T-helper 1 cell treated with Interleukin-12 subunit alpha and Interleukin-12 subunit beta and Interleukin-4 antibody, amounts not matched to agents 30 ng/mL and 1 ng/mL, for 36 hours (primary cell): ENCODE data around the gene RUVBL2. TPM values are rescaled to one million over a fixed set of nuclear protein-coding genes. Genes with fewer than 3 reads are reported as not detected.

Source experiments
- intact Hi-C: fragments of 100-400 bp; cut with micrococcal nuclease; formaldehyde crosslinking; loops from one replicate; pipeline ENCODE4 v1.15.1; 2024
- total RNA-seq: library from RNA; stranded (reverse); gene quantifications from 2 replicates; pipeline ENCODE4 v1.2.3, GENCODE V29; 2022

RUVBL2 gene
- total RNA-seq, 1 donor from 2014 or later = 87.7 TPM

GRCh38 chr19:48986211-48986610, 7.5 kb upstream of the RUVBL2 start:
- intact Hi-C loops = no loop called here

GRCh38 chr19:48987323-48987722, 6.4 kb upstream of the RUVBL2 start:
- intact Hi-C loops = no loop called here

- intact Hi-C loops = no loop called here
These were observed 5.4 kb upstream of the RUVBL2 start for GRCh38 chr19:48988286-48988685.

GRCh38 chr19:48988860-48989259, 4.8 kb upstream of the RUVBL2 start:
- intact Hi-C loops = no loop called here

GRCh38 chr19:48989701-48990291, 3.9 kb upstream of the RUVBL2 start:
- intact Hi-C loops = loop anchor here (5.0 kb wide), 3 partner anchors 158 to 778 kb away; partner anchors contain the start of genes ALDH16A1, AP2A1 and PIH1D1

DNA sequence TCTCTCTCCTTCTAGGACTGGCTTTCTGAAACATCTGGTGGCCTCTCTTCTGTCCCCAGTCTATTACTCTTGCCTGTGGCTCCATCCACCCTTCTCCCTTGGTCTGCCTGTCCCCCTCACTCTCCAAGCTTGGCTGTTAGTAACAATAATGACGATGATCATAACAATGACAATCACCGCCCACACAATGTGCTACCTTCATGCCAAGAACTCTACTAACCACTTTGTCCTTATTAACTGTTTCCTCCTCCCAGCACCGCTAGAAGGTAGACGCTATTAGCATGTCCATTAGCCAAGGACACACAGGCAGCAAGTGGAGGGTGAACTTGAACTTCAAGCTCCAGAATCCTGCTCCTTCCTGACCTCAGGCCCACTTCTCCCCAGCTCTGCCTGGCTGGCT, 3.3 kb upstream of the RUVBL2 start:
- intact Hi-C loops = loop anchor here (5.0 kb wide), 3 partner anchors 157 to 777 kb away; partner anchors contain the start of genes ALDH16A1, AP2A1 and PIH1D1

- intact Hi-C loops = loop anchor here (5.0 kb wide), 3 partner anchors 156 to 776 kb away; partner anchors contain the start of genes ALDH16A1, AP2A1 and PIH1D1
These were observed 2.6 kb upstream of the RUVBL2 start for GRCh38 chr19:48991011-48991609.

DNA sequence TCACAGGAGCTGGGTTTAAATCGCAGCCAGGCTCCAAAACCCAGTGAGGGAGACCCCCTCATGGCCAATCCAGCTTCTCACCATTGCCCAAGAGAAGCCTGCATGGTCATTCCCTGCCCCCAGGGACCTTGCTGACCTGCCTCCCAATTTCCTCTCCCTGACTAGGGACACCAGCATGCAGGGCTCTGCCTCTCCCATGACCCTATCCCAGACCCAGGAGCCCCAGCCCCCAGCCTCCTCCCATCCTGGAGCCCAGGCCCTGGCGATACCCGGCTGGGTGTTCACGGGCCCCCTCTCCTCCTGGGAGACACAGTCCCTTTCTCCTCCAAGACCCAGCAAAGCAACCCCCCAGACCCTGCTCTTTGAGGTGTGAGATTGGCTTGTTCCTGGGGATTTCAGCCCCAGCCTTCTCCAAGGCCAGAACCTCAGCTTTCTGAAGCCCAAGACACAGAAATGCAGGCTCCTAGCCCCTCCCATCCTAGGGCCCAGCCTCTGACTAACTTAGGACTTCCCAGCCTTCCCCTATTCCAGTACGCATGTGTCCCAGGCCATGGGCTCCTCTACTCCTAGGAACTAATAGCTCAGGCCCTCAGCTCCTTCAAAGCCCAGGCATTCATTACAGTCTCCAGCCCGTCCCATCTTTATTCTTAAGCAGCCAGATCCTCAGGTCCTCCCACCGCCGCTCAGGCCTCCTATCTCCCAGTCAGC, 1.7 kb upstream of the RUVBL2 start:
- intact Hi-C loops = loop anchor here (1.0 to 5.0 kb wide), 4 partner anchors 9 to 775 kb away; partner anchors contain the start of genes ALDH16A1, AP2A1 and PIH1D1

GRCh38 chr19:48992581-48993174, 1.0 kb upstream of the RUVBL2 start:
- intact Hi-C loops = loop anchor here (1.0 to 5.0 kb wide), 20 partner anchors 9 to 885 kb away; partner anchors contain the start of genes AKT1S1, ALDH16A1, AP2A1 and C19orf73

GRCh38 chr19:48994035-48994386, 324 bp downstream of the RUVBL2 start:
- intact Hi-C loops = loop anchor here (5.0 kb wide), 3 partner anchors 153 to 773 kb away; partner anchors contain the start of genes ALDH16A1, AP2A1 and PIH1D1

DNA sequence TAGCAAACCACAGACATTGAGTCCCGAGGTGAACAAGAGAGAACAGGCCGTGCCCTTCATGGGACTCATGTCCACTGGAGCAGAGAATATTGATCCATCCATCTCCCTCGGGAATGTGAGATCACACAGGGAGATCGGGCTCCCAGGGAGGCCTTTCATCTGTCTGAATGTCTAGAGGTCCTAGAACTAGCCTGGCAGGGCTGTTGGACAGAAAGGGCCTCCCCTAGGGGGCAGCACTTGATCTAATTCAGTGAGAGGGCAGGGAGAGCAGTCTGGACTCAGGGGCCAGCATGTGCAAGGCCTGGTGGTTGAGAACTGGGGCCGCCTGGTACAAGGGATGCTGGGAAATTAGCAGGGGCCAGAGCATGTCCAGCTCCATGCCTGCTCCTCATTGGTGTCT, 4.3 kb downstream of the RUVBL2 start:
- intact Hi-C loops = no loop called here

GRCh38 chr19:48999481-49000325, 6.0 kb downstream of the RUVBL2 start:
- intact Hi-C loops = loop anchor here (1.0 kb wide), 2 partner anchors 98 to 200 kb away; no protein-coding TSS in a partner anchor

- intact Hi-C loops = no loop called here
These were observed 10.4 kb downstream of the RUVBL2 start for GRCh38 chr19:49004133-49004532.

- intact Hi-C loops = no loop called here
These were observed 11.4 kb downstream of the RUVBL2 start for GRCh38 chr19:49004964-49005614.

DNA sequence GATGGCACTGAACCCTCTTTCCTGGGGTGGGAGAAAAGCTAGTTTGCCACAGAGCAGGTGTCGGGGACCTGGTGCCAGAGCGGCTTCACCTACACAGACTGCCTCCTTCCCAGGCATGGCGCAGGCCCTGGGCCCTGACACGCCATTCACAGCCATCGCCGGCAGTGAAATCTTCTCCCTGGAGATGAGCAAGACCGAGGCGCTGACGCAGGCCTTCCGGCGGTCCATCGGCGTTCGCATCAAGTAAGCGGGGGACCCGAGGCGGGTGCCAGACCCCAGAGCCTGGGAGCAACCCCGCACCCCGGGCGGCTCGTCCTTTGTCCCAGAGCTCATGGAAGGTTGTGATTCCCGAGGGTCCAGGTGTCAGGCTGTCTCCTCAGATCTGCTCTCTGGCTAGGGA, 13.2 kb downstream of the RUVBL2 start:
- intact Hi-C loops = no loop called here

- intact Hi-C loops = no loop called here
These were observed 16.1 kb downstream of the RUVBL2 start for GRCh38 chr19:49009828-49010227.

GRCh38 chr19:49010453-49010852, 16.8 kb downstream of the RUVBL2 start:
- intact Hi-C loops = no loop called here

GRCh38 chr19:49011194-49011593, 17.5 kb downstream of the RUVBL2 start:
- intact Hi-C loops = no loop called here

GRCh38 chr19:49014123-49014869, 20.6 kb downstream of the RUVBL2 start:
- intact Hi-C loops = no loop called here
